H54 (cell line): Measurements from ENCODE around the gene DAP.

Experiments used
- DNase-seq: peaks from one replicate; pipeline ENCODE4 v3.0.0; 2011; ENCODE audit warnings: low spot score, mixed read lengths; ENCODE audit not compliant: insufficient read length
- FAIRE-seq: peaks from 3 replicates; lab custom pipeline; 2011; peaks lifted over from hg19 to GRCh38; lab: Jason Lieb, UNC
- POLR2A ChIP-seq: IDR thresholded peaks from 2 replicates; pipeline ENCODE4 v1.6.1; 2011; ENCODE audit warnings: low read depth, mild to moderate bottlenecking, low read length

DAP gene

DNA sequence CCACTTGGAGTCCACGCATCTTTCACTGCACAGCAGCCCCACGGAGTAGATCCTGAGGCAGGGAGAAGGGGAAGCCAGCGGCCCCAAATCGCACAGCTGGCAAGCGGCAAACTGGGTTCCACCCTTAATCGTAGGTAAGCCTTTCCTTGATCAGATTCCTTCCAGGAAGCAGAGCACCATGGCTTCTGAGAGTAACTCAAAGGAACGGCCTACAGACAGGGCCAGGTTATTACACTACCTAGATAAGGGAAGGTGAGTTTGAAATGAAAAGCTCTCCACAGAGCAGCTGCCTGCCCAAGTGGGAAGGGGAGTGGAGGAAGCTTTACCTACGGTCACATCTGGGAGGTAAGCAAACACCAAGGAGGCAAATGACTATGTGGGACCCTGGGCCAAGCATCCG is 7.9 kb downstream of the DAP start:
- DNase-seq = no peak
- TF ChIP-seq POLR2A = no peak
- no peak for FAIRE-seq

DNA sequence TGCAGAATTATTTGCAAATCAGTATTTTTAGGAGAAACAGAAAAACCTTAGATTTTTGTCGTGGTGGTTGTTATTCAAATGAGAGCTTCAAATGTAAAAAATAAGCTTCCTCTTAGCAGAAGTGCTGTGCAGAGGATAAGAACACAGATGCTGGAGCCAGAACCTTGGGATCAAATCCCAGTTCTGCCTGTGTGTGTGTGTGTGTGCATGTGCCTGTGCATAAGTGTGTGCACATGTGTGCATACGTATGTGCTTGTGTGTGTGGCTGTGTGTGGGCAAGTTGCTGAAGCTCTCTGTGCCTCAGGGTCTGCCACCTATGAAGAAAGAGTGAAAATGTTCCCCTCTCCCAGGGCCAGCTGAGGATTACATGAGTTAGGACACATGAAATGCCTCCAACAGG is 8.6 kb downstream of the DAP start:
- no peak for TF ChIP-seq POLR2A
- FAIRE-seq = no peak
- DNase-seq = no peak

DNA sequence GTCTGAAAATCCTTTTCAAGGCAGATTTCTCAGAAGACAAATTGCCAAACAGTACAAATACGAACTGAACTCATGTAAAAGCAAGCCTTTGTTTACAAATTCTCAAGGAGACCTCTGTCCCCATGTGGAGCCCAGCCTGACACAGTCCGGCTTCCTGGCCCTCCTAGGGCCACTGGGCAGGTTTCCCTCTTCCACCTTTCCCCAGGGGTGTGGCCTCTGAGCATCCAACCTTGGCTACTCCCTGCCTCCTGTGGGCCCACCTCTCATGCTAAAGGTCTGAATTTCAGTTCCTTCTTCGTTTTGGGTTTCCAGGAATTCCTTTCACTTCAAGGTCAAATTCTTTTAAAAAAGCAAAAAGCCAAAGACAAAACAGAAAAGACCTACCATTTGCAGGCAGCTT is 10.1 kb downstream of the DAP start:
- no peak for FAIRE-seq
- DNase-seq = no peak
- no peak for TF ChIP-seq POLR2A

DNA sequence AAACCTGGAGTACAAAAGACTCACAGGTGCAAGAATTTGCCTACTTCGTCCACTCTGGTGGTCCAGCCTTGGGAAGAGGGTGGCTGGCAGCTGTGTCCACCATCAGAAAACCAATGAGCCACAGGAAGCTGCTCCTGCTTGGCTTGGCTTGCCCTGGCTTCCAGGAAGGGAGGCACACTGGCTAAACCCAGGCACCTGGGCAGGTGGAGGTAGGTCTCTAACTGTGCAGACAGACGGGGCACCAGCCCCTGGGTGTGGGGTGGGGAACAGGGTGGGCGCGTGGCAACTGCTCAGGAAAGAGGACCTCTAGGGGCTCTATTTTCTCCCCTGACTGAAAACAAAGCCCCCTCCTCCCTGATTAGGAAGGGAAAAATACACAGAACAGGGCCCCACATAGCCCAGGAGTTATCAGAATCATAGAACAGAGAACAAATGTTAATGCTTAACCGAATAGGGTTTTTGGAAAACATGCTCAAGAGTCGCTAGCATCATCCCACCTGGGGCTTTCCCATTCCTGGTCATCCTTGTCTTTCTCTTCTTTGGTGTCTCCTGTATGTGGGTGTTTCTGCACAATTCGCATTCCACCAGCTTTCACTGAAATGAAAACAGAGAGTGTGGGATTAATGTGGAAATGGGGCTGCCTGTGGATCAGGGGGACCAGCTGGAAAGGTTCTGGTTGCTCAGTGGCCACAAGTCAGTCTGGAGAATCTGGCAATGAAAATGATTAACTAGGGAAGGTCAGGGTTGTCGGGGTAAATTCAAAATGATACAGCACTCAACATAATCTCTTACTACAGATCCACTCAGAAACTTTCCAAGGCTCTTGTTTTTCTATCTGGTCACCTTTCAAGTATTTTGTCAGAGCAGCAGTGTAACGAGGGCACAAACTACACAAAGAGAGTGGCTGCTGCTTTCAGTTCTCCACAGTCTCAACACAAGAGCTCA is 13.1 kb downstream of the DAP start:
- DNase-seq = no peak
- FAIRE-seq = no peak
- no peak for TF ChIP-seq POLR2A

DNA sequence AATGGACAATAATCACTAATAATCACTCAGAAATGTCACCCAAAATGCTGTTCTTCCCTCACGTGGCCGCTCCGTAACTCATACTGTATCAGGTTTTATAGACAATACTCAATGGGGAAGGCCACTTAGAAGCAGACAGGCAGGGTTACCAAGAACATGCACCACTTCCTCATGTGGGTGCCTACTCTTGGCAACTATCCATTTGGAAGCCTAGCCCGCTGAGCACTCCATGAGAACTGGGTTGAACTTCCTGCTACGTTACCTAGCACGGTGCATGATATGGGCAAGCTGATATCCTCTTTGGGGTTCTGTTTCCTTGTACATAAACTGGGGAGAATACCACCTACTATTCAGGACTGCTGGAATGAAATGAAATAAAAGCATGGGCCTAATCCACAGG is 14.3 kb downstream of the DAP start:
- DNase-seq (no peak), FAIRE-seq (no peak)
- no peak for TF ChIP-seq POLR2A

DNA sequence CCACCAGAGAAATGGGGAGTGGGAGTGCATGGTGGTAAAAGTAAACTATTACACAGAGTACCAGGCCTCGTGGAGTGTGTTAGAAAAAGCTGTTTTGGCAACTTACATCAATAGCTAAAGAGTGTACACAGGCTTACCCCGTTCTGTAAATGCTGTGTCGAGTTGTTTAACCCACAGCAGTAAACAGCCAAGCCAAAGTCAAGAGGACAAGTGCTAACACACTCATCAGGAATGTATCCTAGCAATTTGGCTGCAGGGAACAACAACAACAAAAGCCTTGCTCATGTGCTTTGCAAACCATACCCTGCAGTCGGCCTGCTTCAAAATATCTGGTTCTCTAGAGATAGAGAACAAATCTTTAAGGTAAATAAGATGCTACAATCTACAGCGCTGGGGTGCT is 15.9 kb downstream of the DAP start:
- TF ChIP-seq POLR2A = no peak
- no peak for FAIRE-seq
- DNase-seq = no peak

DNA sequence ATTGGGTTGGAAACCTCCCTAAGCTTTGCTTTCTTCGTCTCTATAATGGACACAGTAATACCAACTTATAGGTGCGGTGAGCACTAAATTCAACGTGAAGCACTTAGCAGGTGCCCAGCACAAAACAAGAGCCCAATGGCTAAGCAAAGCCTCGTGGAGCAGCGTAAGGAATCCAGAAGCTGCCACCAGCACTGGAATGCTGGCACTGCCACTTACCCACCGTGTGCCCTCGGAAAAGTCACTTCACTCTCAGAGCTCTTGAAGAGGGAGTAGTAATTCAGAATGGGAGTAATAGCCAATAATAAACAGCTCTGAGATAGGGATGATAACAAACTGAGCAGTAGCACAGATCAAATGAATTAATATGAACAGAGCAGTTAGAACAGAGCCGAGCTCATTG is 16.4 kb downstream of the DAP start:
- no peak for TF ChIP-seq POLR2A
- FAIRE-seq (no peak), DNase-seq (no peak)

DNA sequence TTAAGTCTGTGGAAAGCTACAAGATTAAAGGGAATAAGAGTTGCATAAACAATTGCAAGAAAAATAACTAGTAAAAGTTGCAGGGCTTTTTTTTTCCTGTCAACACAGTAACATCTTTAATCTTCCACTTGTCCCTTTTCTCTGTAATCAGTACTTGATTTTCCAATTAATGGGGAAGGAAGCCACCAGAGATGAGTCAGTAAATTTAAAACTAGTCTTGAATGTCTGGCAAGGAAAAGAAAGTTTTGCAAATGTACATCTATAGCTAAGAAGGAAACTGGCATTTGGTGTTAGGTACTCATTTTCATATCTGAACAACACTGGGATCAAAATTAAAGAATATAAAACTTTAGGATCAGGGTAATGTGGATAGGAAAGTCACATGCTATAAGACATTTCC is 17.1 kb downstream of the DAP start:
- FAIRE-seq (no peak), DNase-seq (no peak)
- TF ChIP-seq POLR2A = no peak

DNA sequence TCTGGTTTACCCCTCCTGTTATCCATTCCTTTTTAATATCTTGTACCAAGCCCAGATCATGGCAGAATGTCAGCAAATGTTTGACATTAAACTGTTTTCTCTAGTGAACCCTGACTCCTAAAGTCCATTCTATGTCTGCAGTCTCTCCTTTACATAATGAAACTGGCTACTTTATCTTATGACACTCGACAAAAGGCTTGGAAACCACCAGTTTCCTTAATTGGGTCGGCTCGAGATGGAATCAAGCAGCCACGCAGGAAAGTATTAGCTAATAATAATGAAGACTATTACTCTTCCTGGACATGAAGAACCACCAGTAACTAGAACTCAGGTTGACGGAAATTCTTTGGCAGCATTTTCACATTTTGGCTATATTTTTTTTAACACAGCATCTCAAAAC is 17.5 kb downstream of the DAP start:
- TF ChIP-seq POLR2A = no peak
- no peak for FAIRE-seq
- no peak for DNase-seq

DNA sequence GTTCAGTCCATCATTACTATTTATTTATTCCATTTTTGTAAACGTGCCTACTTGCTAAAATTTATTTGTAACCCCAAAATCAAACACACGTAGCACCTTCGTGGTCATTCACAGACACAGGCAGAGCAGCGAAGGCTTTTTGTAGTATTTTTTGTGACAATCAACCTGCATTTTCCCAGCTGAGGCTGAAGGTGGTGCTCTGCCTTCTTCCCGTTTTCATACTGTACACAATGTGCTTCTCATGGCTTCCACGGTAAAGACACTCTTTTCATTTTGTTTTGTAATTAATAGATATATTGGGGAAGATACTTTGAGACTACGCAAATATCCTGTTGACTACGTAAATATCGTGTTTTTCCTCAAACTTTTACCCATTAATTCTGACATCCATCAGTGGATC is 19.4 kb downstream of the DAP start:
- FAIRE-seq = no peak

DNA sequence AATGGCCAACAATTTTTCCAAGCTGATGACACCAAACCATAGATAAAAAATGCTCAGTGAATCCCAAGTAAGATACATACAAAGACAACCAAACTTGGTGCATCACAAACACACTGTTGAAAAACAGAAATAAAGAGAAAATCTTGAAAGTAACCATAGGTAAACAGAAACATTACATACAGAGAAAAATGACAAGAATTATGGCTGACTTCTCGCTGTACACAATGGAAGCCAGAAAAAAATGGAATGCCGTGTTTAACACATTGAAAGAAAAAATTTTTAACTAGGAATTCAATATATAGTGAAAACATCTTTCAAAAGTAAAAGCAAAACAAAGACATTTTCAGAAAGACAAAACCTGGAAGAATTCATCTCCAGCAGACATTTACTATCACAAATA is 20.6 kb downstream of the DAP start:
- DNase-seq (no peak), FAIRE-seq (no peak)
- TF ChIP-seq POLR2A = no peak

More for the DNA sequence above, 19.4 kb downstream of the DAP start:
- TF ChIP-seq POLR2A = no peak
- DNase-seq = no peak

DNA sequence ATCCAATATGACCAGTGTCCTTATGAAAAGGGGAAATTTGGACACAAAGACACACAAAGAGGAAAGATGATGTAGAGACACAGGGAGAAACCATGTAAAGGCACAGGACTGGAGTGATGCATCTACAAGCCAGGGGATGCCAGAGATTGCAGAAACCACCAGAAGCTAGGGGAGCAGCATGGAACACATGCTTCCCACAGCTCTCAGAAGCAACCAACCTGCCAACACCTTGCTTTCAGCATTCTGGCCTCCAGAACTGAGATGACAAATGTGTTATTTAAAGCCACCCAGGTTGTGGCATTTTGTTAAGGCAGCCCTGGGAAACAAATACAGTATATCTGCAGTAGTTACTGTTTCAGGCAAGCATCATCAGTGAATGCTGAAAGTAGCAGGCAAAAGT is 23.2 kb downstream of the DAP start:
- TF ChIP-seq POLR2A = no peak
- FAIRE-seq = no peak
- DNase-seq = no peak

DNA sequence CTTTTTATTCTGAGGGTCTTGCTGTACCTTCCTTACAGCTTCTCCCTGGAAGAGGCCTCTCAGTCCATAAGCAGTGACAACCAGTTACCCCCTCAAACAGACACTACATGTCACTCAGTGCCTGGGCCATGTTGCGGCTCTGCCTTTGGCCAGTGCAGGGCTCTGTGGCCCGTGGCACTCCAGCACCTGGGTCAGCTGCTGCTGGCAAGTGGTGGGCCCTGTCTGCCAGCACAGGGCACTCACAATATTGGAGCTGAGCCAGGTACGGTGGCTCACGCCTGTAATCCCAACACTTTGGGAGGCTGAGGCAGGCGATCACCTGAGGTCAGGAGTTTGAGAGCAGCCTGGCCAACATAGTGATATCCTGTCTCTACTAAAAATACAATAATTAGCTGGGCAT is 24.2 kb downstream of the DAP start:
- TF ChIP-seq POLR2A = no peak
- FAIRE-seq (no peak), DNase-seq (no peak)

DNA sequence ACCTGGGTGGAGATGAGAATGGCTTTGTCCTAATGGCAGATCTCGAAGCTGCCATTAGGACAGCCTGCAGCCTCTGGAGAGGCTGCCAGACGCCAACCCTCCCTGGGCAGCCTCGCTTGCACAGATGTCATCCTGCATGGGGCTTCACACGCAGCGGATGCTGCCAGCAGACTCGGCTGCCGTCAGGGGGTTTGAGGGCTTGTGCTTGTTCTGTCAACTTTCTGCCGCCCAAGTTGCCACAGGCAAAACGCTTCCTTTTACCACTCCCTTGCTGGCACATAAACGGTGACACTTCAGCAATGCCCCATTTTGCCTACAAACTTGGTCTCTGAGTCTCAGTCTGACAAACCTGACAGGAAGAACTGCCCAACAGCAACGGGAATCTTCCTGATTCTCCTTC is 24.7 kb downstream of the DAP start:
- no peak for TF ChIP-seq POLR2A
- DNase-seq (no peak), FAIRE-seq (no peak)

DNA sequence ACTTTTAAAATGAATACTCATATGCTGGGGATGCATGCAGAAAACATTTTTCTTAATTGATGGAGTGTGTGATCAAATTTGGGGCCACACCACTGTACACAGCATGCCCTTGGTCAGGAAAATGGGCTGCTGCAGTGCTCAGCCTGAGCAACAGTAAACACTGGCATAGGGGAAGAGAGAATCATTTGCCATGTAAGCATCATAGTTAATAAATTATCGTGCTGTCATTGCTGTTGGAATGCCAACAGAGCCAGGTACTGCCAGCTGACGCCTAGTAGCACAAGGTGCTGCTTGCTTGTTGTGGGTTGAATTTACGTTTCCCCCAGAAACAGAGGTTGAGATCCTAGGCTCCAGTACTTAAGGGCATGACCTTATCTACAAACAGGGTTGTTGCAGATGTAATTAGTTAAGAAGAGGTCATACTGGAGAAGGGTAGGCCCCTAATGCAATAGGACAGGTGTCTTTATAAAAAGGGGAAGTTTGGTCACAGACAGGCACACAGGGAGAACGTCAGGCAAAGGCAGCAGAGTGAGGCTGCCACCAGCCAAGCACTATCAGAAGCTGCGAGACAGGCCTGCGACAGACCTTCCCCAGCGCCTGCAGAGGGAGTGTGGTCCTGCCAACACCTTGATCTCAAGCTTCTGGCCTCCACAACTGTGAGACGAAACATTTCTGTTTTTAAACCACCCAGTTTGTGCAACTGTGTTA is 25.3 kb downstream of the DAP start:
- TF ChIP-seq POLR2A = no peak
- DNase-seq (no peak), FAIRE-seq (no peak)
